Kidney glomerular epithelial cell (primary cell): ENCODE measurements around the gene LAMA3.

Source experiments
- DNase-seq: peaks from one replicate; lab custom pipeline; 2025; lab: John Stamatoyannopoulos, UW

LAMA3 gene

DNA sequence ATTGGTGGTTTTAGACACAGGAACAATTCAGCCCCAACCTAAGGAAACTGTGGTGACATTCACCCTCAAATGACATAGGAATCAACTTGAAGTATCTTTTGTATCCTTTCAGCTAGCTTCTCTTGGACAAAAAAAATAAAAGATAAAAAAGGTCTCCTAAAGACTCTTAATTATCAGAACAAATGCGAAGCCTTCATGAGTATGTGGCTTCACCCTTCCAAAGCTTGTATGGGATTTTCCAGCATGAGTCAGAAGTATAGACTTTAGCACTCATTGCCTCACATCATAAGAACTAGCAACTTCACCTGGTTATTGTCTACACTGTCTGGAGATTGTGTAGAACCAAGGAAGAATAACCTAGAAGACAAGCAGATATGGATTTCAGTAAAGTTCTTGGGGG, 135.4 kb downstream of the LAMA3 start:
- DNase-seq = peak; percentile 38

DNA sequence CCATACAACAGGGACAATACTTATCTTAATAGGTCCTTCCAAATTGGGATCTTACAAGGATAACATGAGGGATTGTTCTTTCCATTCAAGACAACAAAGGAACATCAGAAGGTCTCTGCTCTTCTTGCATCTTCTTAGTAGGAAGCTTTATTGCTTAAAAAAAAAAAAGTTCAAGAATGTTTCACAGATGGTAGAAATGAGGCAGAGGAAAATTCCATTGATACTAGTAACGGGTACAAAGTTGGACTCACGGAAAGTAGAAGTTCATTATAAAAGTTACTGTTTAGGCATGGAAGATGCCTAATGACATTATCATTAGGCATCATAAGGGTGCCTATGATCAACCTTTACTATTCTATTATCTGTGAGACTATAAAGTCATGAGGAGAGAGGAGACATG, 136.2 kb downstream of the LAMA3 start:
- no peak for DNase-seq

DNA sequence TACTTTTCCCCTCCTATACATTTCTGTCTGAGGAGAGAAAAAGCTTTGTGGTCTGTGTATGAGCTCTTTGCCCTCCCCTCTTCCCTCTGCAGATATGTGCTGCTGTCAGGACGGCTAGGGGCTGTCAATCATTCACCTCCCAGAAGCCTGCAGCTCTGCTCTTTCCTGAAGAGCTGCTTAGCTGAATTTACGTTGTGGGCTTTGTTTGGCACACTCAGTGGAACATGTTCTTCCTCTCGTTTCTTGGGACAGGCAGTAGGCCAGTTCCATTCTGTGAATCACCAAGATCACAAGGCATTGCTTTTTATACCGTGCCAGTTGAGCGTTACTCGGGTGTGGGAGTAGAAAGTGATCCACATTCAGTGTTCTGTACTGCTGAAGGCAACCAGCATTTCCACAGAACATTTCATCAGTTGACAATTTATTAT, 136.7 kb downstream of the LAMA3 start:
- DNase-seq = peak; percentile 89

DNA sequence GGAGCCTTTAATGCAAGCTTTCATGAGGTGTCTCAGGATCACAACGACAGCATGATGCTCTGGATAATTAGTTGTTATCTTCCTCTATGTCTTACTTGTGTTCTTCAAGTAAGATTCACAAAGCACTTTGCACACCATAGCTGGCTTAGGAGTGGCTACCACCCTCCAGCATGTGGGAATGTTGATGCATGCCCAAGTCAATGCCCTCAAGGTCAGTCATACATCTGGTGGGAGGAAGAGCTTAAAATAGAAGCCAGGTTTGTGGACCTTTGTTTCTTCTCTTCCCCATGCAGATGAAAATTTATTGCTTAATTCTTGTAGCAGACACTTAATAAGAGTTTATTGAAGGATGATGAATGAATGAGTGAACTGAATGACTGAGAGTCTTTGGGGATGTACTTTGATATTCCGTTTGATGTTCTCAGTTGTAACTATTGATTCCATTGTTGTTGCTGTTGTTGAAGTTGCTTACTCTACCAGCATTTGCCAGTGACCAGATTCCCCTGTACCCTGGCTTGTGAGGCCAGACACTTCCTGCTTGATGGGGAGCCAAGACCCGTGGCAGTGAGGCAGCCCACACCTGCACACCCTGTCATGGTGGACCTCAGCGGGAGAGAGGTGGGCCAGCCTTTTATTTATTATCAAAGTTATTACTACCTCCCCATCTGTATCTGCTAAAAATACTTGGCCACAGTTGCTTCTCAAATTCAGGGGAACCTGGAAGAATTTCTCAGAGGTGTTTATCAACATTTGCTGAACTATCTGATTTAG, 137.8 kb downstream of the LAMA3 start:
- DNase-seq = no peak

DNA sequence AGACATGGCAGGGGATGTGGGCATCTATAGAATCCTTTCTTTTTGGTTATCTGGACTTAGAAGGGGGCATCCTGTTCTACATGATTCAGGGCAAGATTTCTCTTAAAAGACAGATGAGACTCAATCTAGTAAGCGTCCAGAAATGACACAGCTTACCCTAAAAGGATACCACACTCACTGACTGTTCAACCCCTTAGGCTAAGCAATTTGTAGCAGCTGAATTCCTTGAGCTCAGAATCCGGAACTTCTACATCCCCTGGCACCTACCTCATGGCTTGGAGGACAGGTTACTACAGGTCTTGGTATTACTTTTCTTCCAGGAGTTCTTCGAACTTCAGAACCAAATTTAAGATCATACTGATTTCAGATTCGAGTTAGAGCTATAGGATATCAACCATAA, 138.4 kb downstream of the LAMA3 start:
- DNase-seq = peak; percentile 86

DNA sequence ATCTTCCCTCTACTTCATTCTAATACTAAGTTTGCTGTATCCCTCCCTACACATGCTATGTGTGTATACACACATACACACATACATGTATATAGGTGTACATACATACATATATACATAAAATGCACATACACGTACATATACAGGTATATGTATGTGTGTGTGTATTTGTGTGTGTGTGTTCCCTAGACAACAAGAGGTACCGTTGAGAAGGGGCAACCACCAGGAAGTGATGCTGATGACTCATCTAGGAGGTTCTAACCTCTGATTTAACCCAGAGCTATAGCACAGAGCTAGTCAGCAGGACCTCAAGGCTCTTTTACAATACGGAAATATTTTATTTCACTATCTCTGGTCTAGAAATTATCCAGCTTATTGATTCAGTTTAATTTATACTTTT, 139.2 kb downstream of the LAMA3 start:
- DNase-seq = peak; percentile 87

DNA sequence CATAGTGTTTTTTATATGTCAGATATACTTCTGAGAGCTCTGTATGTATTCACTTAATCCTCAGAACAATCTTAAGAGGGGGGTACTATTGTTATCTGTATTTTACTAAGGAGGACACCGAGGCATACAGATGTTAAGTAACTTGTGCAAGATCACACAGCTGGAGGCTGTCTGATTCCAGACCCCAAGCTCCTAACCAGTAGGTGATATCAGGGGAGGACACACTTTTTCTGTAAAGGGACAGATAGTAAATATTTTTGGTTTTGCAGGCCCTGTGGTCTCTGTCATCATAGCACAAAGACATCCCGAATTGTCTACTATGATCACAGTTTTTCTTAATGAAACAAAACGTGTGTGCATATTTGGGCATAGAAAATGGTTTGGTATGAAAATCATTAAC, 143.7 kb downstream of the LAMA3 start:
- DNase-seq = no peak

DNA sequence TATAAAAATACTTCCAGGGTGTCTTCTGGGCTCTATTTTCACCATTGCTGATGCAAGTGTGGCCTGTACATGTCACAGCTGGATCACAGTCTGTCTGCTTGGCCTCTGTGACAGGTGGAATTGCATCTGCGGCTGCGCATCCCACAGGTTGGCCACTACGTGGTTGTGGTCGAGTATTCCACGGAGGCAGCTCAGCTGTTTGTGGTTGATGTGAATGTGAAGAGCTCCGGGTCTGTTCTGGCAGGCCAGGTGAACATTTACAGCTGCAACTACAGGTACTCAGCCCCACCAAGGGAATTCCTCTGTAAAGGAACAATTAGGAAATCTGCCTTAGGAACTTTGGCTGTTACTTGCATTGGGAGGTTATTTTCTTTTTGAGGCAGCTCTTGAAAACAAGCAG, 144.5 kb downstream of the LAMA3 start:
- DNase-seq = no peak

DNA sequence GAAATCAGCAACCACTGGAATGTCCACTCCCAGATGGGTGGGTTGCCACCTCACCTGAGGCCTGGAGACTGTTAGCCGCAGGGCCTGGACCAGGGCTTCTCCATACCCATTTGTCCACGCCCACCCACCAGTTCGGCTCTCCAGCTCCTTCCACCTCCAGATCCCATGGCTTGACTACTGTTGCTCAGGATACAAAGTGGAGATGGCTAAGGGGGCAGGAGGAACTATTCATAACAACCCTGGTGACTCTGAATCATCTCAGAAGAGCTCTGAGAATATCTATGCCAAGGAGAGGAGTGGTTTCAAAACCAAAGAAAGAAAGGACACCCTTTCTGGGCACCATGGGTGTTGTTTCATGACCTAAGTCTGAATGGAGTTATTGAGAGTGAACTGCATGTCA, 145.8 kb downstream of the LAMA3 start:
- no peak for DNase-seq

DNA sequence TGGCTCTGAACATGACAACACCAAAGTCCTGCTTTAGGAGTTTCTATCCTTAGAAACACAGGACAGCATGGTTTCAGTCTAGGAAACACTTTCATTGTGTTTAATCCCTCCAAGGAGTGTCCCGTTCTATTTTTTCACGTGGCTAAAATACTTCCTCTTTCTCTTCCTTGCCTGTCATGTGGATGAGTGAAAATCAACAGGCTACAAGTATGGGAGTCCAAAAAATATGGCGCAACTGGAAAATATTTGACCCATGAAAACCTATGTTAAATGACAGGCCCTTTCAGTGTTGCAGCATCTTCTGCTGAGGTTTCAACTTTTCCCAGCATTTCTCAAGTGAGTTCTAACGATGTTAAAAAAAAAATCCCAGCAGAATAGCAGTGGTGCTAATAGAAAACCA, 146.3 kb downstream of the LAMA3 start:
- DNase-seq = no peak

DNA sequence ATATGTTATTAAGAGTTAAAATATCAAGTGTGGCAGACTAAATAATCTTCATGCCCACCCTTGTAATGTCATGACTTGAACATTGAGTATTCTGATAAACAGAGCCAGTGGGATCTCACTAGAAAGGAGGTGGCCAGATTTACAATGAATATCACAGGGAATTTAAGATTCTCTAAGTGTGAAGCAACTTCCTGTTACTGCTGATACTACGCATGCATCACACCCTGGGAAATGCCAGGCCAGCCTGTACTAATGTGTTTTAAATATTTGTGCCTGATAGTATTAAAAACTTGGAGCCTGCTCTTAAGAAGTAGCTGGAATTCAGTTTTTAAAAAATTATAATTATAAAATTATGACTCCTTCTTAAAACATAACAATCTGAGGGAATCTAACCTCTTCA, 148.3 kb downstream of the LAMA3 start:
- DNase-seq = peak; percentile 56

DNA sequence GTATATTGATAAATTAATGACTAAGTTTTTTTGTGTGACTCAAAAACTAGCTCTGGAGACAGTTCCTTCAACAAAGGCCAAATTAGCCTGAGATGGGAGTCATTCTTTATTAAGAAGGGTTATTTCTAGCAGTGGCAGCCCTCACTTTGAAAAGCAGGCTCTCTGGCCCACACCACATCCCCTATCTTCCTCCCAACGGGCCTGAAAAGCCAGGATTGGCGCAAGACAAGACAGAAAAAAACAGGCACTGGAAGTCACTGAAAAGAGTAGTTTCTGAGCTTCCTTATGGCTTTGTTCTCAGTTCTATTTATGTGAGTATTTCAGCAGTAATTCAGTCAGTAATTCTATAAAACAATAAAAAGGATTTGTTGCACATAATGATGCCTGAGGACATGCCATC, 149.0 kb downstream of the LAMA3 start:
- no peak for DNase-seq

DNA sequence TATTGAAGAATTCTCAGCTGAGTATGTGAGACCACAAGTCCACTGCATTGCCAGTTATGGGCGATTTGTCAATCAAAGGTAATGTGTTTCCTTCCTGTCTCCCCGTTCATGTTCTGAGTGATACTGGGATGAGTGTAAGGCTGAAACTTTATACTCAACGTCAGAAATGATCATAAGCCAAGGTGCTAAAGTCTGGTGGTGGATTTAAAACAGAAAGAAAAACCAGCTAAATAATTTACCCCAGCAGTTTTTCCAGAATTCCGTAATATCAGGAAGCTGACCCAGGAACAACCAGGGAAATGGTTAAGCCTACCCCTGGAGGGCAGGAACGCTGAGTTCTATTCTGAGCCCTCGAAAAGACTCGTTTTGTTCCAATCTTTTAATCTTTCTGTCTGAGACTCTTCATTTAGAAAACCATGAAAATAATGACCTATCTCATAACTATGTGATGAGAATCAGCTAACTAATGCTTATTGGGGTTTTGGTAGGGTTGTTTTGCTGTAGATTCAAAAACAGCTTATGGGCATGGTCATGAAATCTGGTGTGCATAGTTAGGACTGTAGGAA, 149.6 kb downstream of the LAMA3 start:
- no peak for DNase-seq

DNA sequence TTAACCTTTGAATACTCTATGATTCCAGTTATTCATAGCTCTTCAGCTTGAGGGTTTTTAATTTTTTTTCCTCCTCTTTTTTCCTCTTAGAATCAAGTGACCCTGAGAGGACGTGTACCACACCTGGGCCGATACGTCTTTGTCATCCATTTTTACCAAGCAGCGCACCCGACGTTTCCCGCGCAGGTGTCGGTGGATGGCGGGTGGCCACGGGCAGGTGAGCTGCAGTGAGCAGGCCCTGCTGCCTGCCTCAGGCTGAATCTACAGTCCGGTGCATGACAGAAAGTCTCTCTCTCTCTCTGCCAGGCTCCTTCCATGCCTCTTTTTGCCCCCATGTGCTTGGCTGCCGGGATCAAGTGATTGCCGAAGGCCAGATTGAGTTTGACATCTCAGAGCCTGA, 153.1 kb downstream of the LAMA3 start:
- no peak for DNase-seq

DNA sequence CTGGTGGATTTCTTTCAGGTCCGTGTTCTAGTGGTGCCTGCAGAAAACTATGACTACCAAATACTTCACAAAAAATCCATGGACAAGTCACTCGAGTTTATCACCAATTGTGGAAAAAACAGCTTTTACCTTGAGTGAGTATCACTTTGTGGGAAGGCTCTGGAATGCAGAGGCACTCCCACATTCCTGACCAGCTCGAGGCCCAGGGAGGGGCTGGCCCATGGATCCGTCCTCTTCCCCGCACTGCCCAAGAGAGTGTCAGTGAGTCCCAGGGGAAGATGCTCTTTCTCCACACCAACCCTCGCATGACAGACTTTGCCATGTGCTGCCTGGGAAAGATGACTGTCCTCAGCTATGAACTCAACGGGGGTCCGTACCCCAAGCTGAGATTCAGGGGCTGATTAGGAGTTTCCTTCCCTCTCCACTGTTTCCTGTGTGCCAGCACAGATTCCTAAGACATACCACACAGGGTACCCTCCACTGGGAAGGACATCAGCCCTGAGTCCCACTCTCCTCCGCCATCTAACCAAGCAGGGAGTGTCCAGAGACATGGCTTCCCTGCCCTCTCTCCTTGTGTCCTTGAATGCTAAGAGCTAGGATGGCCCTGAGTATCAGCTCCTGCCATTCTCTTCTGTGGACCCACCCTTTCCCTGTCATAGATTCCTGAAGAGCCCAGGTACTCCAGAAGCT, 155.9 kb downstream of the LAMA3 start:
- peak; percentile 62 for DNase-seq

DNA sequence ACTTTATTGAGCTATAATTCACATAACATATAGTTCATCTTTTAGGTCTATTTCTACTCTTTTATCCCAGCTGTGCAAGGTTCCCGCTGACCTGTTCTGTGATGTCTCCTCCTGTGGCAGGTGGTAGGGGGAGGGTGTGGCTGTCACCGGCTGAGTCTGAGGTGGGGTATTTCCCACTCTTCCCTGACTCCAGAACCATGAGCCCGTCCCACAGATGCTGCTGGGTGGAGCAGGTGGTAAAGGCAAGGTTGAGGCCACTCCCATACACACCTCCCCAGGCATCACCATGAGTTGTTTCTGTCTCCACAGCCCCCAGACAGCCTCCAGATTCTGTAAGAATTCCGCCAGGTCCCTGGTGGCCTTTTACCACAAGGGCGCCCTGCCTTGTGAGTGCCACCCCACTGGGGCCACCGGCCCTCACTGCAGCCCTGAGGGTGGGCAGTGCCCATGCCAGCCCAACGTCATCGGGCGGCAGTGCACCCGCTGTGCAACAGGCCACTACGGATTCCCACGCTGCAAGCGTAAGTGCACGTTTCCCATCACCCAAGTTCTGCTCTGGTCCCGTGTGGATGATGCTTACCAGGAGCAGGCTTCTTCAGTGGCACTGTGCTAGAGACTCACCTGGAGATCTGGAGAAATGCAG, 156.9 kb downstream of the LAMA3 start:
- DNase-seq = no peak

DNA sequence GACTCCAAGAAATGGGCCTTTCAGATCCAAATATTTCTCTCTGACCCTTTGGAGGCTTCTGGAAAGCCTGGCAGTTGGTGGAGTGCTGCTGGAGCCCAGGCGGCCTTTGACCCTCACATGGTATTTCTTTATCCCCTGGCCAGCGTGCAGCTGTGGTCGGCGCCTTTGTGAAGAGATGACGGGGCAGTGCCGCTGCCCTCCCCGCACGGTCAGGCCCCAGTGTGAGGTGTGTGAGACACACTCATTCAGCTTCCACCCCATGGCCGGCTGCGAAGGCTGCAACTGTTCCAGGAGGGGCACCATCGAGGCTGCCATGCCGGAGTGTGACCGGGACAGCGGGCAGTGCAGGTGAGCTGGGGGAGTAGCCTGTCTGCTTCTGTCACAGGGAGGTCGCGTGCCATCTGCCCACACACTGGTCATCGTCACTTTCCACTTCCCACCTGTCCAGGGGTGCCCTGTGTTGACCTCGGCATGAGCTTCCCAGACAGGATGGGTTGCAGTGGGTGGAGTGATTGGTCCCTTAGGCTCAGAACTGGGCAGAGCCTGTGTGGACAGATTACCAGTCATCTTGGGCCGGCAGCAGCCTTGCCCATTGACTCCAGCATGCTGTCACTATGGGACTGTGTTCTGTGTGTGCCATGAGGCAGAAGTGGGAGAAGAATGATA, 158.2 kb downstream of the LAMA3 start:
- no peak for DNase-seq

DNA sequence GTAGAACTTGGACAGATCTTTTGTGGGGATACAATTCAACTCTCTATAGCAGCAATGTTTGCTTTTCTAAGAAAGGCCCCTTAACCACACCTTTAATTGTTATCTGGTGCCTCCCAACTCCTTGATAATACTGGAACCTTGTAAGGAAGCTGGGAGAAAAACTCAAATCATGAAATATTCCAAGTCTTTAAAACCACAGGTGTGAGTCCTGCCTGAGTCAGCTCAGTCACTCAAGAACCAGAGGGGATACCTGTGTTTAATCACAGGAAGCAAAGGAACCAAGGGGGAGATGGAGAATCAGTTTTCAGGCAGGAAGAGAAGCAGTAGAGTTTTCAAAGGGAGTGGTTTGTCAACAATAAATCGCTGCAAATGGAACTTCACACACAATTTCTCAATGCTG, 159.9 kb downstream of the LAMA3 start:
- no peak for DNase-seq

DNA sequence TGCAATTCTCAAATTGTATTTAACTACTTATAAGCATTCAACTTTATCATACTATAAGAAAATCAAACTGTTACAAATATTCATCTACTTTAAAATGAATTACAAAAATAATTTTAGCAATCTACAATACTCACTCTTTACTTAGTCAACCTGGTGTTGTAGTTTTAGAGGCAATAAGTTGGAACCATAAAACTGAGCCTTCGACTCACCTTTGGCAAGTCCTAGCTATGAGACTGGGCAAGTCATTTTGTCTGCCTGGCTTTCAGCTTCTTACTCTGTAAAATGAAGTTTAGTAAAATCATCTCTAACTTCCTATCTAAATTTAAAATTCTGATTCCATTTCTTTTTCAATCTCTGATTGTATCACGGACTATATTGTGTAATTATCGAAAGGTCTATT, 161.0 kb downstream of the LAMA3 start:
- DNase-seq = no peak

DNA sequence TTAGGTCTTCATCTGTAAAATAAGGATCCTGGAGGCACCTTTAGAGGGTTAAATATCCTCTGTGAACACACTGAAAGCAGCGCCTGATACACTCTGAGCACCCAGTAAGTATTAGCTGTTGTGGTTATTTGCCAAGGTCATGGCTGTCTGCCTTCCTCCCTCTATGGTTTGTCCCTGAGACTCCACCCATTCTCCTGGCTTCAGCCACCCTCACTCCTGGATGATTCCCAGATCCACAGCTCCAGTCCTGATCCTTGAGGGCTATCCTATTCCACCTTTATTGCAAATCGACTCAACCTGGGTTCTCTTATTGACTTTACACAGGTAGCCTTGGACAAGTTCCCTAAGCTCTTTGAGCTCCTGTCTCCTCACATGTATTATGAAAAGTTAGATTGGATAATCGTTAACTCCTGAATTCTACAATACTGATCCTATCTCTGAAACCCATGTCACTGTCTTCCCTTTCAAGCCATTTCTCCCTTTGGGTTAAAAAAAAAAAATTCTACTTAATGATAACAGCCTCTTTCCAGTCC, 162.3 kb downstream of the LAMA3 start:
- no peak for DNase-seq

DNA sequence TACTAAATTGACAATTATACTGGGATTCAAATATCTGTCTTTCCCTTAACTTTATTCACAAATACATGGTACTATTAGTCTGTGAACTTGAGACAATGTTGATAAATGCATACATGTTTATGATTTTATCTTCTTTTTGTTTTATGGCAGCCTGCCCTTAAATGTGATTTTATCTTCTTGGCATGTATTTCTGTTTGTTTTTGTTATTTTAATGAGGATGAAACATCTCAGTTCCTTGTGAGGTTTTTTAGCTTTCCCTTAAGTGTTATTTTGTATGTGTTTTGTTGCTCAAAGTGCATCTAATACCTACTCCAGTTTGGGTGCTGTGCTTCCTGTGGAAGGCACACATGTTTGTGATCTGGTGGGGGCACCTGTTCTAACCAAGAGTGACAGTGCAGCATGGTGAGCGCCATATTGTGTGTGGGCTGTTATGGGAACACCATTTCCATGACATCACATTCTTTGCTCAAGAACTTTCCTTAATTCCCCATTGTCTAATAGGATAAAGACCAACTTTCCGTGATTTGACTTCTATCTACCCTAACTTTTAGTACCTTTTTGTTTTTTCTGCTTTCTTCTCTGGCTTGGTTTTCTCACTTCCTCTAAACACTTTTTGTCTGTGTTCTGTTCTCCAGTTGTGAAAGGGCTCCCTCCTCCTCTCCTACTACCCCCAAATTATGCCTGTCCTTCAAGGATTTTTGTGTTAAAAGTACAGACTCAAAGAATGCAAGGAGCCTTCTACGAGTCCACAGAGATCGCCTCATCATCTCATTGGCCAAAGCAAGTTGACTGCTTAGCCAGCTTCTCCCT, 163.2 kb downstream of the LAMA3 start:
- DNase-seq = no peak
